ES-I3 (cell line): ENCODE results near the gene SLC44A1.

Experiments used
- H3K36me3 ChIP-seq: 2 replicates; pipeline ENCODE4 v1.6.1; 2013; ENCODE audit warnings: mild to moderate bottlenecking, low read length, control low read depth, moderate library complexity; ENCODE audit not compliant: insufficient read depth
- H3K4me1 ChIP-seq: 2 replicates; pipeline ENCODE4 v1.6.1; 2013; ENCODE audit warnings: mild to moderate bottlenecking, control low read depth, low read length; ENCODE audit not compliant: insufficient read depth
- H3K9ac ChIP-seq: 2 replicates; pipeline ENCODE4 v1.6.1; 2013; ENCODE audit warnings: low read depth, mild to moderate bottlenecking, low read length, moderate library complexity
- H3K9me3 ChIP-seq: 2 replicates; pipeline ENCODE4 v1.6.1; 2013; ENCODE audit warnings: mild to moderate bottlenecking, low read length, moderate library complexity; ENCODE audit not compliant: control insufficient read depth, insufficient read depth

Gene SLC44A1

GRCh38 chr9:105401651-105402050 is 157.2 kb downstream of the SLC44A1 start:
- no peak overlapping the region for H3K9ac ChIP-seq
- H3K9me3 ChIP-seq, result no peaks in the 10 kb centered on the region
- no peaks in the 10 kb centered on the region for H3K36me3 ChIP-seq
- H3K4me1 ChIP-seq, result peaks cover 29% of the 10 kb centered on the region

GRCh38 chr9:105403552-105404248 is 159.2 kb downstream of the SLC44A1 start:
- Histone ChIP-seq H3K36me3 (no peaks in the 10 kb centered on the region), H3K9me3 (no peaks in the 10 kb centered on the region), H3K9ac (peak overlapping the region; percentile 13; the same call in 1 of the 2 replicates), H3K4me1 (peaks cover 29% of the 10 kb centered on the region)

- no peak overlapping the region for H3K9ac ChIP-seq
- peaks cover 29% of the 10 kb centered on the region for H3K4me1 ChIP-seq
- H3K36me3 ChIP-seq, result no peaks in the 10 kb centered on the region
- H3K9me3 ChIP-seq, result no peaks in the 10 kb centered on the region
These were observed 161.2 kb downstream of the SLC44A1 start for GRCh38 chr9:105405514-105406131.

GRCh38 chr9:105406369-105406768 is 161.9 kb downstream of the SLC44A1 start:
- Histone ChIP-seq H3K4me1 (peaks cover 29% of the 10 kb centered on the region), H3K9me3 (no peaks in the 10 kb centered on the region), H3K36me3 (no peaks in the 10 kb centered on the region), H3K9ac (no peak overlapping the region)

GRCh38 chr9:105413525-105413924 is 169.1 kb downstream of the SLC44A1 start:
- H3K4me1 ChIP-seq, result 0 out of 2 replicates have a peak, but pooled peaks cover 3% of the 10 kb centered on the region
- no peaks in the 10 kb centered on the region for H3K36me3 ChIP-seq
- H3K9me3 ChIP-seq, result 0 out of 2 replicates have a peak, but pooled peaks cover under 1% of the 10 kb centered on the region
- no peak overlapping the region for H3K9ac ChIP-seq

- Histone ChIP-seq H3K36me3 (no peaks in the 10 kb centered on the region), H3K4me1 (0 out of 2 replicates have a peak, but pooled peaks cover 3% of the 10 kb centered on the region), H3K9me3 (peaks cover 4% of the 10 kb centered on the region; the same call in 1 of the 2 replicates), H3K9ac (no peak overlapping the region)
These were observed 170.7 kb downstream of the SLC44A1 start for GRCh38 chr9:105414947-105415661.

GRCh38 chr9:105415662-105415980 is 171.2 kb downstream of the SLC44A1 start:
- H3K9ac ChIP-seq, result no peak overlapping the region
- H3K9me3 ChIP-seq, result peaks cover 4% of the 10 kb centered on the region; the same call in 1 of the 2 replicates
- no peaks in the 10 kb centered on the region for H3K36me3 ChIP-seq
- H3K4me1 ChIP-seq, result 0 out of 2 replicates have a peak, but pooled peaks cover 3% of the 10 kb centered on the region

GRCh38 chr9:105416840-105417239 is 172.4 kb downstream of the SLC44A1 start:
- H3K4me1 ChIP-seq, result 0 out of 2 replicates have a peak, but pooled peaks cover 3% of the 10 kb centered on the region
- no peaks in the 10 kb centered on the region for H3K36me3 ChIP-seq
- H3K9ac ChIP-seq, result no peak overlapping the region
- peaks cover 4% of the 10 kb centered on the region; the same call in 1 of the 2 replicates for H3K9me3 ChIP-seq

- no peak overlapping the region for H3K9ac ChIP-seq
- no peaks in the 10 kb centered on the region for H3K36me3 ChIP-seq
- 0 out of 2 replicates have a peak, but pooled peaks cover under 1% of the 10 kb centered on the region for H3K4me1 ChIP-seq
- H3K9me3 ChIP-seq, result peaks cover 4% of the 10 kb centered on the region; the same call in 1 of the 2 replicates
These were observed 174.4 kb downstream of the SLC44A1 start for GRCh38 chr9:105418588-105419500.

GRCh38 chr9:105419816-105420597 is 175.6 kb downstream of the SLC44A1 start:
- Histone ChIP-seq H3K36me3 (no peaks in the 10 kb centered on the region), H3K9me3 (peaks cover 4% of the 10 kb centered on the region; the same call in 1 of the 2 replicates), H3K4me1 (no peaks in the 10 kb centered on the region), H3K9ac (no peak overlapping the region)

GRCh38 chr9:105421154-105421553 is 176.7 kb downstream of the SLC44A1 start:
- Histone ChIP-seq H3K9me3 (peaks cover 4% of the 10 kb centered on the region; the same call in 1 of the 2 replicates), H3K36me3 (no peaks in the 10 kb centered on the region), H3K4me1 (no peaks in the 10 kb centered on the region), H3K9ac (no peak overlapping the region)

- no peak overlapping the region for H3K9ac ChIP-seq
- no peaks in the 10 kb centered on the region for H3K4me1 ChIP-seq
- peaks cover 4% of the 10 kb centered on the region; the same call in 1 of the 2 replicates for H3K9me3 ChIP-seq
- H3K36me3 ChIP-seq, result no peaks in the 10 kb centered on the region
These were observed 177.4 kb downstream of the SLC44A1 start for GRCh38 chr9:105421864-105422263.

GRCh38 chr9:105425816-105426433 is 181.5 kb downstream of the SLC44A1 start:
- H3K9ac ChIP-seq, result no peak overlapping the region
- H3K36me3 ChIP-seq, result no peaks in the 10 kb centered on the region
- no peaks in the 10 kb centered on the region for H3K9me3 ChIP-seq
- no peaks in the 10 kb centered on the region for H3K4me1 ChIP-seq
